Immature natural killer cell (primary cell): Measurements from ENCODE around the gene CASZ1. TPM values are rescaled to one million over a fixed set of nuclear protein-coding genes. Genes with fewer than 3 reads are reported as not detected.

Experiments
- DNase-seq, 3 donors: peaks; one replicate each; pipeline ENCODE4 v3.0.0; 2022; ENCODE audit warnings: mixed read lengths in 1 of 3
- H3K27ac Mint-ChIP-seq, 6 donors: one replicate each; pipeline ENCODE4 v1.8.0; 2020; ENCODE audit warnings: mixed read lengths in 6 of 6, mild to moderate bottlenecking in 5 of 6, inconsistent platforms in 4 of 6, moderate library complexity in 3 of 6
- H3K27me3 Mint-ChIP-seq, 3 donors: one replicate each; pipeline ENCODE4 v1.8.0; 2020 to 2021; ENCODE audit warnings: low read depth in 3 of 3, mild to moderate bottlenecking in 3 of 3, mixed read lengths in 3 of 3, moderate library complexity in 3 of 3, inconsistent platforms in 1 of 3
- H3K36me3 Mint-ChIP-seq, 3 donors: one replicate each; pipeline ENCODE4 v1.8.0; 2020; ENCODE audit warnings: mixed read lengths in 3 of 3, inconsistent platforms in 2 of 3, mild to moderate bottlenecking in 2 of 3
- H3K4me1 Mint-ChIP-seq, 2 donors: one replicate each; pipeline ENCODE4 v1.8.0; 2020; ENCODE audit warnings: inconsistent platforms in 2 of 2, mild to moderate bottlenecking in 2 of 2, mixed read lengths in 2 of 2, moderate library complexity in 1 of 2
- H3K4me3 Mint-ChIP-seq, 5 donors: one replicate each; pipeline ENCODE4 v1.8.0; 2020; ENCODE audit warnings: mild to moderate bottlenecking in 5 of 5, mixed read lengths in 5 of 5, inconsistent platforms in 3 of 5, moderate library complexity in 3 of 5
- H3K9me3 Mint-ChIP-seq, 6 donors: one replicate each; pipeline ENCODE4 v1.8.0; 2020; ENCODE audit warnings: mild to moderate bottlenecking in 6 of 6, mixed read lengths in 6 of 6, inconsistent platforms in 4 of 6, moderate library complexity in 3 of 6
- polyA plus RNA-seq, 3 donors: library from polyadenylated mRNA; unstranded; fragments of 300-500 nt; fragmentation: Illumina TruSeq; gene quantifications; one replicate each; pipeline ENCODE4 v1.2.3, GENCODE V29; 2021

CASZ1 gene
- polyA plus RNA-seq, 3 donors from 2014 or later, result 1.0 to 6.5 (median 1.9) TPM

DNA sequence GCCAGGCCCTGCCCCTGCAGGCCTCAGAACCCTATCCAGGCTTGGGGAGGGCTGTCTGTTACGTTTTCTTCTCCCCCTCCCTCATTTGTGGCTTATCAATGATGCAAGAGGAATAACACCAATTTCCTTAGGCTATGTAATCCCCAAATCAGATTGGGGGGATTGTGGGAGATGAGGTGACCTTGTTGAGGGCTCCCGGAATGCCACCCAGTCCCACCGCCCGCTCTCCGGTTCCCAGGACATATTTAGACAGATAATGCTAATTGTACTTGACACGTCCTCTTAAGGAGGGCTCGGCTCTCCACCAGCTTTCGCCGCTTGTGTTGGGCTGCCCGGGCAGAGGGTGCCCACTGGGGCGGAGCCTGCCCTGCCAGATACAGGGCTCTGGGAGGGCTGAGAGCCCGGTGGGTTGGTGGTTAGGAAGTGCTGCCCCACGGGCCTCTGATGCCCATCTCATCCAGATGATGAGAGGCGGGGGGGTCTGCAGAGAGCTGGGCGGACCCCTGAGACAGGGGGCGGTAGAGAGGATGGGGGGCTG, 90.0 kb downstream of the CASZ1 start:
- H3K4me1 Mint-ChIP-seq, result no peaks in the 10 kb centered on the region

DNA sequence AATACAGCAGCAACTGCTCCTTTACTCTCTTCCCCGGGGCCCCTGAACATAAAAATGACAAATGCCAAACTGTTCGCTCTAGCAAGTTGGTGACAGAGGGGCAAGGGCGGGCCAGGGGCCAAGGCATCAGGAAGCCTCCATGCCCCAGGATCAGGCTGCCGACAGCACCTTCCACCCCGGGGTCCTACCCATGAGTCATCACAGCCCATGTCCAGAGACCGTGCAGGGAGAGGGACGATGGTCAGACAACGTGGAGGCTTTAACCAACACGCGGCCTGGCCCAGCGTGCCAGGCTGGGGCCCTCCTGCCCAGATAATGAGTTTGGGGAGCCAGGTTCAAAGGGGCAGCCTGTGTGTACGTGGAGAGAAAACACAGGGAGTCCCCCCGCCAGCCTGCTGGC, 90.5 kb downstream of the CASZ1 start:
- H3K27ac Mint-ChIP-seq, result no peak overlapping the region
- no peaks in the 10 kb centered on the region for H3K4me1 Mint-ChIP-seq
- no peak for DNase-seq
- no peaks in the 10 kb centered on the region for H3K36me3 Mint-ChIP-seq
- H3K27me3 Mint-ChIP-seq, result no peaks in the 10 kb centered on the region
- no peaks in the 10 kb centered on the region for H3K9me3 Mint-ChIP-seq
- no peak overlapping the region for H3K4me3 Mint-ChIP-seq

More for the DNA sequence above, 90.0 kb downstream of the CASZ1 start:
- no peak overlapping the region for H3K27ac Mint-ChIP-seq
- H3K27me3 Mint-ChIP-seq, result peaks cover 0 to 3% (median 0%) of the 10 kb centered on the region in 3 donors
- H3K9me3 Mint-ChIP-seq, result no peaks in the 10 kb centered on the region
- DNase-seq, result no peak
- no peaks in the 10 kb centered on the region for H3K36me3 Mint-ChIP-seq
- H3K4me3 Mint-ChIP-seq, result no peak overlapping the region

DNA sequence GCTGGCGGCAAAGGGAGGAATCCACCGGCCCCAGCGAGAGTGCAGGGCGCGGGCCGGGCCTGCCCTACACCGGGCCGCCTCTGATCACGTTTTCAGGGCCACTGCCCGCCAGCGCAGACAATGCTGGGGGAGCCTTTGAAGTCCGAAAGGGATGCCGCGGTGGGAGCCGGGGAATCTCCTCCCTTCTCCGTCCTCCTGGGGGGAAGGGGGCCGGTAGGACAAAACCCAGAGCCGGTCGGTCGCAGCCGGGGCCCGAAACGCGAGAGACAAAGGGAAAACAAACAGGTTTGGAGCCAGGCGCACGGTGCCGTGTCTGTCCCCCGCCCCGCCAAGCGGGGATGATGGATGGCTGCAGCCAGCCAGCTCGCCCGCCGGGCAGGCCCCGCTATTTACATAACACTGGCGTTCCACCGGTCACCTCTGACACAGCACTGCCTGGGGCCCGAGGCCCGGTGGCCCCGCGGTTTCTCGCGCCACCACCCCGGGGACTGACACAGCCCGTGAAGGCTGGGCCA, 92.0 kb downstream of the CASZ1 start:
- Mint-ChIP-seq H3K4me3 (no peak overlapping the region), H3K4me1 (no peaks in the 10 kb centered on the region), H3K27me3 (no peaks in the 10 kb centered on the region), H3K9me3 (no peaks in the 10 kb centered on the region), H3K36me3 (no peaks in the 10 kb centered on the region), H3K27ac (no peak overlapping the region)
- no peak for DNase-seq

DNA sequence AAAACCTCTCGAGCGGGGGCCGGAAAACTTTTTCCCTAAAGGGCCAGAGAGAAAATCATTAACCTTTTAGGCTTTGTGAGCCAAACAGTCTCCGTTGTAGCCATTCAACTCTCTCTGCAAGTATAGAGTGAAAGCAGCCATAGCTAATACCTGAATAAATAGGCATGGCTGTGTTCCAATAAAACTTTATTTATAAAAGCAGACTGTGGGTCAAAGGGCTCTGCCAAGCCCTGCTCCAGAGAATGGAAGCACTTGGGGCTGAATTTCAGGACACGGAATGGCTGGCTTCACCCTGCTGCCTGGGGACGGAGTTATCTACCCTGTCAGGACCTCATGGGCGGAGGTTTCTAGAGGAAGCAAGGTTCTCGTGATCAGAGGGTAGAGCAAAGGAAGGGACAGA, 92.7 kb downstream of the CASZ1 start:
- Mint-ChIP-seq H3K36me3 (no peaks in the 10 kb centered on the region), H3K4me1 (no peaks in the 10 kb centered on the region), H3K9me3 (no peaks in the 10 kb centered on the region), H3K27me3 (no peaks in the 10 kb centered on the region), H3K27ac (no peak overlapping the region), H3K4me3 (no peak overlapping the region)
- no peak for DNase-seq

DNA sequence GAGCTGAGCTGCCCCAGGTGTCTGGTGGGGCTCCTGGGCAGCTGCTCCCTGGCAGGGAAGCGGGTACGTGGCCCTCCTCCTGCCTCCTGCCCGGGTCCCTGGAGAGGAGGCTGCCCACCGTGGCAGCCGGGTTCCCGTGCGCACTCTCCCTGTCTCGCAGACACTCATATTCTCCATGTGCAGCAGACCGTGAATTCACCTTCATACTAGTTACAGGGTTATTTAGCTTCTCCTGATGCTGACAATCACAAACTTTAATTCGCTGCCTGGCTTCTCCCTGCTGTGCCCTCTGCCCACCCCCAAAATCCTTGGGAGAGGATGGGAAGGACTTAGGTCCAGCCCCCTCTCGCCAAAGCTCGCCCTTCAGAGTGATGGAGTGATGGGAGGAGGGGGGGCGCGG, 95.3 kb downstream of the CASZ1 start:
- Mint-ChIP-seq H3K4me1 (no peaks in the 10 kb centered on the region), H3K9me3 (no peaks in the 10 kb centered on the region), H3K27me3 (peaks cover 0 to 5% (median under 1%) of the 10 kb centered on the region in 3 donors), H3K4me3 (no peak overlapping the region), H3K36me3 (no peaks in the 10 kb centered on the region), H3K27ac (no peak overlapping the region)
- DNase-seq, result no peak

DNA sequence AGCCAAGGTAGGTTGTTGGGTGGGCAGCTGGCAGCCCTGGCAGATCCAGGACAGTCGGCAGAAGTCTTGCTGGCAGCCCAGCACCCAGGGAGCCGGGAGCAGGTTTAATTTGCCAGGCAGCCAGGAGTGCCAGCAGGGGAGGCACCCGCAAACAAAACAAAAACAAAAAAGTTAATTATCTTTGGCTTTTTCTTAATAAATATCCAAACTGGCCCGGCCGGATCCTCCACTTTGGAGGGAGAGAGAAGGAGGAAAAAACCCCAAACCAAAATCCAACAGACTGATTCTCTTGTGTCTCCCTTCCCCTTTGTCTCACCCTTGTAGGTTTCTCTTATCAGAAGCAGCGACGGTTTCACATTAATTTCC, 97.0 kb downstream of the CASZ1 start:
- no peak for DNase-seq
- H3K9me3 Mint-ChIP-seq, result no peaks in the 10 kb centered on the region
- peaks cover 0 to 5% of the 10 kb centered on the region in 2 donors for H3K4me1 Mint-ChIP-seq
- peaks cover 2 to 7% (median 5%) of the 10 kb centered on the region in 3 donors for H3K27me3 Mint-ChIP-seq
- no peak overlapping the region for H3K4me3 Mint-ChIP-seq
- no peaks in the 10 kb centered on the region for H3K36me3 Mint-ChIP-seq
- H3K27ac Mint-ChIP-seq, result no peak overlapping the region

DNA sequence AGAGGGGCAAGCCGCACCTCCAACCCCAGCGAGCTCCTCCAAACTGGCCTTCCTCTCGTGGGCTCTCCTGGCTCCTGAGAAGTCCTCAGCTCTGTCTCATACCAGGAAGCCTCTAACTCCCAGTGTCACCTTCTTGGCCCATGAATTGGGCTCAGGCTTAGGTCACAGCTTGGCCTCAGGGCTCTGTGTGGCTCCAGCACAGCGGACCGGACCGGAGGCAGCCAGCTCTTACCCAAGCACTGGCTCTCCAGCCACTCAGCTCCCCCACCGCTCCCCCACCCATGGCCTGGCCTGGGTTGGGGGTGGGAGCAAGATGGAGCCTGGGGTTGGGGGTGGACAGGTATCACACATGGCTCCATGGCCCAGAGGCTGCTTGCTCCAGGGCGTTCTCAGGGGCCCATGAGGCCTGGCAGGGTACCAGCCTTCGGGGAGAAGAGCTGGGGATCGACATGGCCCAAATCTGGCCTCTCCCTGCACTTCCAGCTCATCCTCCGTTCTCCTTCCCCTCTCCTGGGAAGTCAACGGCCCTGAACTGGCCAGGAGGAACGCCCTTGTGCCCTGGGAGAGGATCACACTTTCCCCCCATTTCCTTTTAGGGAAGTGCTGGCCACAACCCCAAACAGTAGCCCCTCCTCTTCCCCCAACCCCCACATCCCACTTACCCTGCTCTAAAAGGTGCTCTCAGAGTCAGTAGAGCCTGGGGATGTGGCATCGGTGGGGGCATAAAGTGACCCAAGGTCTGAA, 97.5 kb downstream of the CASZ1 start:
- no peak overlapping the region for H3K4me3 Mint-ChIP-seq
- H3K27ac Mint-ChIP-seq, result no peak overlapping the region
- H3K36me3 Mint-ChIP-seq, result no peaks in the 10 kb centered on the region
- no peak for DNase-seq
- H3K9me3 Mint-ChIP-seq, result no peaks in the 10 kb centered on the region
- peaks cover 0 to 5% of the 10 kb centered on the region in 2 donors for H3K4me1 Mint-ChIP-seq
- H3K27me3 Mint-ChIP-seq, result peaks cover 2 to 8% (median 5%) of the 10 kb centered on the region in 3 donors

DNA sequence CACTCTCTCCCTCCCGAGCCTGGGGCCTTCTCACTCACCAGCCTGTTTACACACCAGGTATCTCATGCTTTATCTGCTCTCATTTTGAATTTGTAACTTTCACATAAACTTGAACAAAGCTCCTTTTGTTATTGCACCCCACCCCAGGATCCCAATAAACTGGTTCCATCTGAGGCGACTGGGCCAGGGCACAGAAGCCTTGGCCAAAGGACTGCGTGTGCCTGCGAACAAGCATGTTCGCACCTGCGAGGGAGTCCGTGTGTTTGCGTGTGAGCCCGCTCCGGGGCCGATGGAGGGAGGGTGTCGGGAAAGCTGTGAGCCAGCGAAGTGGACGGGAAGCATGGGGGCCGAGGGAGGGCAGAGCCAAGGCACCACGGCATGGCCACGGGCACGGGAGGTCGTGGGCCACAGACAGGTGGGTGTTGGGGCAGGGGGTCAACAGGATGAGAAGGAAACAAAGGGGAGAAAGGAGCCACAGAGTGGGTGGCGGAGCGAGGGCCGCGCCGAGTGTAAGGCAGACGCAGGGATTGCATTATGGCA, 98.8 kb downstream of the CASZ1 start:
- no peak for DNase-seq
- peaks cover 2 to 15% (median 8%) of the 10 kb centered on the region in 3 donors for H3K27me3 Mint-ChIP-seq
- H3K4me3 Mint-ChIP-seq, result peak overlapping the region in 4 of 5 donors; percentile 5 to 68 (median 37)
- H3K27ac Mint-ChIP-seq, result peak overlapping the region in 2 of 6 donors; percentile 3 to 28
- no peaks in the 10 kb centered on the region for H3K36me3 Mint-ChIP-seq
- no peaks in the 10 kb centered on the region for H3K9me3 Mint-ChIP-seq
- H3K4me1 Mint-ChIP-seq, result peaks cover 10 to 13% of the 10 kb centered on the region in 2 donors

DNA sequence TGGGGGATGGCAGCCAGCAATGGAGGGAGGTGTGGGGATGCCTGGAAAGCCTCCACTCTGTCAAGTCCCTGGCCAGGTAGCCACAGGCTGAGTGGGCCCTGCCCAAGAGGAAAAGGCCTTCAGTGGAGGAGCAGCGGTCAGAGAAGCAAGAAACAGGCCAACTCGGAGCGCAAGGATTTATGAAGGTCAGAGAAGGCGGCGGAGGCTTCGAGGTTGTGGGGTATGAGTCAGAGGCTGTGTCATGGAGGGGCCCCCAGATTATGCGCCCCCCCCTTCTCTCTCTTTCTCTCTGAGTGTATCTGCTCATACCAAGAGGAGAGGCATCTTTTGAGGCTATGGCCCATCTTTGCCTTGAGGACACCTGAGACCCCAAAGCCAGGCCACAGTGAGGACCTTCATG, 99.5 kb downstream of the CASZ1 start:
- no peak overlapping the region for H3K4me3 Mint-ChIP-seq
- DNase-seq, result no peak
- H3K9me3 Mint-ChIP-seq, result no peaks in the 10 kb centered on the region
- H3K36me3 Mint-ChIP-seq, result no peaks in the 10 kb centered on the region
- no peak overlapping the region for H3K27ac Mint-ChIP-seq
- peaks cover 17 to 18% of the 10 kb centered on the region in 2 donors for H3K4me1 Mint-ChIP-seq
- H3K27me3 Mint-ChIP-seq, result peaks cover 2 to 18% (median 8%) of the 10 kb centered on the region in 3 donors

DNA sequence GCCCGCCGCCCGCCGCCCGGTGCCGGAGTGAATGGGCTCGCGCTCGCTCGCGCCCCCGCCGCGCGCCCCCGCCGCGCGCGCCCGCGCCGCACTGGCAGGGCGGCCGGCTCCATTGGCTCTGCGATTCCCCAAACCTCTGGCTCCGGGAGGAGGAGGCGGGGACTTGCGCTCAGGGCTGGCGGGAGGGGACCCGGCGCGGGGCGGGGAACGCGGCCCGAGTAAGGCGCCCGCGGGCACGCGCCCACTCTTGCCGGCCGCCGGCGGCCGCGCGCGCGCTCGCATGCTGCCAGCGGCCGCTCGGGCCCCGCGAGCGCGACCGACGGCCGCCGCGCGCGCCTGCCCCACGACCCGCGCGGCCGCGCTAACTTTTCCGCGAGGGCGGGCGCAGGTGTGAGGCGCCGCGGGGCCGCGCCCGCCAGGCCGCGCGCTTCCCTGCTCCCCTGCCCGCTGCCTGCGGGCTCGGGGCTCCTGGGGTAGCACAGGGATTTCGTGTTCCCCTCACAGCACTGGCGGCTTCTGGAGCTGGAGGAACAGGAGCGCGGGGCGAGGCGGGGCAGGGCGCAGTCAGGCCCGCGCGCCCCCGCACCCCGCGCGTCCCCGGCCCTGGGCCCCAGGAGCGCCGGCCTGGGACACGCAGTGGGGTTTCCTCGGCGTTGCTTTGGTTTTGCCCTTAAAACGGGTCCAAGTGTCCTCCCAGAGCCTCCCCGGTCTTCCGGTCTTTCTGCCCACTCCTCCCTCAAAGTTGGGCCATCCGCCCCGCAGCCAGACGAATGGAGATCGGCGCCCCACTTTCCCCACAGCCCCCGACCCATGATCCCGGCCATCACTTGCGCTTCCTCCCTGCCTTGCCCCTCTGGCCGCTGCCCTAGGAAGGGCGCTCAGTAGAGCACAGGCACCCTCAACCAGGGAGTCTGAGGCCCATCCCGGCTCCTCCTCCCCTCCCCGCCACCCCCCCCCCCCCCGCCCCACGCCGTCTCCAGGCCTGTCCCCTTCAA, 101.5 kb downstream of the CASZ1 start:
- H3K27ac Mint-ChIP-seq, result peak overlapping the region; percentile 57 to 93 (median 86)
- H3K4me1 Mint-ChIP-seq, result peaks cover 17 to 24% of the 10 kb centered on the region in 2 donors
- H3K36me3 Mint-ChIP-seq, result no peaks in the 10 kb centered on the region
- H3K27me3 Mint-ChIP-seq, result peaks cover 2 to 18% (median 8%) of the 10 kb centered on the region in 3 donors
- peak; percentile 76 to 83 (median 82) for DNase-seq
- peak overlapping the region; percentile 77 to 86 (median 83) for H3K4me3 Mint-ChIP-seq
- H3K9me3 Mint-ChIP-seq, result no peaks in the 10 kb centered on the region

DNA sequence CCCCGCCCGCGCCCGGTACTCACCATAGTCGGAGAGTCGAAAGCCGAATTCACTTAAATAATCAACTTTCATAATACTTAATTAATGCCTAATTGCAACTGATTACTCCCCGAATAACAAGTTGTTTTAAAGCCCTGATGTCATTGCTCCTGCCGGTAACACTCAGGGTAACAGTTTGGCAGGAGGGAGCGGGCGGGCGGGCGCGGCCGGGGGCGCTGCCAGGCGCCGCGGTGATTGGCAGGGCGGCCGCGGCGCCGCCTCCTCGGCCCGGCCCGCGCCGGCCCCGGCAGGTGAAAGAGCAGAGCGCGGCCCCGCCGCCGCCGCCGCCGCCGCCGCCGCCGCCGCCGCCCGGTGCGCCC, 102.2 kb downstream of the CASZ1 start:
- Mint-ChIP-seq H3K36me3 (no peaks in the 10 kb centered on the region), H3K9me3 (no peaks in the 10 kb centered on the region), H3K4me3 (peak overlapping the region; percentile 88 to 94 (median 91)), H3K27ac (peak overlapping the region; percentile 85 to 95 (median 92)), H3K4me1 (peaks cover 23 to 29% of the 10 kb centered on the region in 2 donors), H3K27me3 (peaks cover 2 to 18% (median 9%) of the 10 kb centered on the region in 3 donors)
- DNase-seq, result peak in 1 of 3 donors; percentile 48

DNA sequence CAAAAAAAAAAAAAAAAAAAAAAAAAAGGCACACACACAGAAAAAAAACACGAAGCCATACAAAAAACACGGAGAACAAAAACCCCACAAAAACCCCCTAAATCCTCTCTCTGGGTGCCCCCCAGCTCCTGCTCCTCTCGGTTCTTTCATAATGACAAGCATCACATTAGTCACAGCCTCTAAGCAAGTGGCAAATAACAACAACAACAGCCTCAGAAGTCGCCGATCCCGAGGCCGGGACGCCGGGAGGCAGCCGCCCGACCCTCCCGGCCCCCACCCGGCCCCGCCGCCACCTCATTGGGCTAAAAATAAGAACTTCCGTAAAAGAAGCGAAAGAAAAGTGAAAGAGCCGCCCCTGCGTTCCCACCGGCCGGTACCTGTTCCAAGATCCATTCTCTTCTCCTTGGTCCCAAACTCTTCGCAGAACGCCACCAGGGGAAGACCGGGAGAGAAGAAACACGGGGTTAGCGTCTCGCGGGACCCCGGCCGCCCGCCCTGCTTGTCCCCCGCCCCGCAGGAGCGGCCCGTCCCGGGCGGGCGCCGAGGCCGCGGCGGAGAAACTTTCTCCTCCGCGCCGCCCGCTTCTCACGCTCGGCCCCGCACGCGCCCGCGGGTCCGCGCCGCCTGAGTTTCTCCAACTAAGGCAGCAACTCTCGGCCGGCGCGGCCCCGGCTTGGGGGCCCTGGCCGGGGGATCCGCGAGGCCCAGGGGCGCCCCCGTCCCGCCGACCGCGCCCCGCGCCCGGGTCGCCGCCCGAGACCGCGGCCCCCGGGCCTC, 102.8 kb downstream of the CASZ1 start:
- H3K9me3 Mint-ChIP-seq, result no peaks in the 10 kb centered on the region
- H3K36me3 Mint-ChIP-seq, result no peaks in the 10 kb centered on the region
- H3K4me3 Mint-ChIP-seq, result peak overlapping the region; percentile 89 to 97 (median 94)
- peaks cover 25 to 33% of the 10 kb centered on the region in 2 donors for H3K4me1 Mint-ChIP-seq
- peak overlapping the region; percentile 85 to 97 (median 95) for H3K27ac Mint-ChIP-seq
- H3K27me3 Mint-ChIP-seq, result peaks cover 2 to 18% (median 9%) of the 10 kb centered on the region in 3 donors
- DNase-seq, result peak; percentile 54 to 63 (median 59)

DNA sequence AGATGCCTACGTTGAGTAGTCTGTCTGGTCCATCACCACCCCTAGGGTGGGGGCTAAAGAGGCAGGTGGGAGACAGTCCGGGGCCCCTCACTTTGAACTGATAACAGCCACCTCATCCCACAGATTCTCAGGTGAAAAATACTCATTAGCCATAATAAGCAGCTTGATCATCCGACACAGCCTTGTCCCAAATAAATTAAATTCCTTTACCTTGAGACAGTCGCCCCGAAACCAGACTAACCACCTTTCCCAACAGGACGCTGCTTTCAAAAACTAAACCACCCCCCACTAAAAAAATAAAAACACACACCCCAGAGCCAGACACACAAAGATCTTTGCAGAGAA, 103.3 kb downstream of the CASZ1 start:
- Mint-ChIP-seq H3K27me3 (peaks cover 2 to 18% (median 9%) of the 10 kb centered on the region in 3 donors), H3K4me3 (peak overlapping the region; percentile 84 to 97 (median 94)), H3K4me1 (peaks cover 25 to 34% of the 10 kb centered on the region in 2 donors), H3K27ac (peak overlapping the region; percentile 84 to 97 (median 95)), H3K36me3 (no peaks in the 10 kb centered on the region), H3K9me3 (no peaks in the 10 kb centered on the region)
- no peak for DNase-seq
